Measurements from ENCODE around the gene ARHGAP8.

ARHGAP8 gene

DNA sequence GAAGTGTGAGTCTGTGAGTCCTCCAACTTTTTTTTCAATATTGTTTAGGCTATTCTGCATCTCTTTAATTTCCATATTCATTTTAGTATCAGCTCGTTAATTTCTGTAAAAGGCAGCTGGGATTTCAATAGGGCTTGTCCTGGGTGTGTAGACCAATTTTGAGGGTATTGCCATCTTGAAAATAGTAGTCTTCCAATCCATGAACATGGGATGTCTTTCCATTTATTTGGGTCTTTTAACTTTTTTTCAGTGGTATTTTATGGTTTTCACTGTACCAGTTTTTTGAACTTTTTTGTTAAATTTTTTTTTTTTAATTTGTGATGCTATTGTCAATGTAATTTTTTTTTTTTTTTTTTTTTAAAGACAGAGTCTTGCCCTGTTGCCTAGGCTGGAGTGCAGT lies 79.5 kb downstream of the ARHGAP8 start:
- H3K23ac ChIP-seq (ENCODE audit: low read depth, low read length, poor library complexity): no peak overlapping the region
- H3K14ac ChIP-seq (ENCODE audit: low read length): no peak overlapping the region
- no peak overlapping the region for H2BK15ac ChIP-seq (ENCODE audit: low read length)
- no peak overlapping the region for H2BK120ac ChIP-seq (ENCODE audit: low read depth, low read length)
- no peak for DNase-seq (ENCODE audit: low spot score)
- no peaks in the 10 kb centered on the region for H3K9me3 ChIP-seq (replicated peaks in 1 of 2; ENCODE audit: control insufficient read depth in 2 of 2, insufficient read depth in 1 of 2, low read depth in 1 of 2, low read length in 2 of 2)
- H3K4me3 ChIP-seq (ENCODE audit: low read length in 2 of 2): no peak overlapping the region
- H3K4me2 ChIP-seq (ENCODE audit: insufficient read depth, low read length, poor library complexity, severe bottlenecking): no peak overlapping the region
- no peaks in the 10 kb centered on the region for H3K27me3 ChIP-seq (ENCODE audit: control insufficient read depth in 3 of 3, insufficient read depth in 3 of 3, low read depth in 1 of 3, low read length in 3 of 3)
- H3K9ac ChIP-seq (ENCODE audit: low read depth, low read length, poor library complexity): no peak overlapping the region
- H2BK12ac ChIP-seq (ENCODE audit: low read length): no peak overlapping the region
- no peak overlapping the region for H3K4ac ChIP-seq (ENCODE audit: low read length)
- H4K91ac ChIP-seq (ENCODE audit: low read depth, low read length, poor library complexity): no peak overlapping the region
- H3K36me3 ChIP-seq (replicated peaks in 1 of 2; ENCODE audit: control insufficient read depth in 2 of 2, insufficient read depth in 2 of 2, low read length in 2 of 2): no peaks in the 10 kb centered on the region
- no peak overlapping the region for H3K18ac ChIP-seq (ENCODE audit: low read length)
- WGBS, 2 donors (ENCODE audit: extremely low coverage in 2 of 2, insufficient read length in 2 of 2, insufficient replicate concordance in 1 of 2): no CpG with 5 or more reads among the region's 1 CpG
- no peak overlapping the region for H2AFZ ChIP-seq (ENCODE audit: low read length)
- no peaks in the 10 kb centered on the region for H3K4me1 ChIP-seq (ENCODE audit: control insufficient read depth in 2 of 2, insufficient read depth in 1 of 2, low read depth in 1 of 2, low read length in 2 of 2)
- H3K79me1 ChIP-seq (ENCODE audit: low read depth, low read length): no peaks in the 10 kb centered on the region
- no peak overlapping the region for H2BK5ac ChIP-seq (ENCODE audit: low read length)
- no peak overlapping the region for H2AK5ac ChIP-seq (ENCODE audit: low read depth, low read length)
- H4K8ac ChIP-seq (ENCODE audit: low read depth, low read length): no peak overlapping the region
- H3K27ac ChIP-seq (replicated peaks; ENCODE audit: low read length): no peak overlapping the region

DNA sequence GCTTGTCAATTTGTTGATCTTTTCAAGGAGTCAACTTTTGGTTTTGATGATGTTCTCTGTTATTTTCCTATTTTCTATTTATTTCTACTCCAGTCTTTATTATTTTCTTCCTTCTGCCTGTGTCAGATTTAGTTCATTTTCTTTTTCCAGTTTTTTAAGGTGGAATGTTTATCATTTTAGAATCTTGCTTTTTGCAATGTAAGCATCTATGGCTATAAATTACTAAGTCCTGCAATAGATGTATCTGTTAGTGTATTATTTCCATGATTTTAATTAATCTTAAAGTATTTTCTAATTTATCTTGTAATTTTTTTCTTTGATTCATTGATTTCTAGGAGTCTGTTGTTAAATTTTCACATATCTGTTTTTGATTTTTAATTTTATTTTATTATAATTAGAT lies 81.7 kb downstream of the ARHGAP8 start:
- no peak overlapping the region for H4K91ac ChIP-seq (ENCODE audit: low read depth, low read length, poor library complexity)
- H3K4me3 ChIP-seq (ENCODE audit: low read length in 2 of 2): no peak overlapping the region
- H3K23ac ChIP-seq (ENCODE audit: low read depth, low read length, poor library complexity): no peak overlapping the region
- no peak overlapping the region for H3K4me2 ChIP-seq (ENCODE audit: insufficient read depth, low read length, poor library complexity, severe bottlenecking)
- H3K14ac ChIP-seq (ENCODE audit: low read length): no peak overlapping the region
- H3K36me3 ChIP-seq (replicated peaks in 1 of 2; ENCODE audit: control insufficient read depth in 2 of 2, insufficient read depth in 2 of 2, low read length in 2 of 2): no peaks in the 10 kb centered on the region
- no peak for DNase-seq (ENCODE audit: low spot score)
- H2AK5ac ChIP-seq (ENCODE audit: low read depth, low read length): no peak overlapping the region
- H3K4ac ChIP-seq (ENCODE audit: low read length): no peak overlapping the region
- H2BK12ac ChIP-seq (ENCODE audit: low read length): no peak overlapping the region
- H3K79me1 ChIP-seq (ENCODE audit: low read depth, low read length): no peaks in the 10 kb centered on the region
- no peak overlapping the region for H3K27ac ChIP-seq (replicated peaks; ENCODE audit: low read length)
- H3K9ac ChIP-seq (ENCODE audit: low read depth, low read length, poor library complexity): no peak overlapping the region
- H2BK120ac ChIP-seq (ENCODE audit: low read depth, low read length): no peak overlapping the region
- no peak overlapping the region for H2AFZ ChIP-seq (ENCODE audit: low read length)
- no peak overlapping the region for H4K8ac ChIP-seq (ENCODE audit: low read depth, low read length)
- H3K18ac ChIP-seq (ENCODE audit: low read length): no peak overlapping the region
- no peaks in the 10 kb centered on the region for H3K9me3 ChIP-seq (replicated peaks in 1 of 2; ENCODE audit: control insufficient read depth in 2 of 2, insufficient read depth in 1 of 2, low read depth in 1 of 2, low read length in 2 of 2)
- H3K4me1 ChIP-seq (ENCODE audit: control insufficient read depth in 2 of 2, insufficient read depth in 1 of 2, low read depth in 1 of 2, low read length in 2 of 2): peaks cover 0 to 3% of the 10 kb centered on the region in 2 donors
- H3K27me3 ChIP-seq (ENCODE audit: control insufficient read depth in 3 of 3, insufficient read depth in 3 of 3, low read depth in 1 of 3, low read length in 3 of 3): peaks cover 0 to 7% (median 0%) of the 10 kb centered on the region in 3 experiments
- no peak overlapping the region for H2BK5ac ChIP-seq (ENCODE audit: low read length)
- H2BK15ac ChIP-seq (ENCODE audit: low read length): no peak overlapping the region

DNA sequence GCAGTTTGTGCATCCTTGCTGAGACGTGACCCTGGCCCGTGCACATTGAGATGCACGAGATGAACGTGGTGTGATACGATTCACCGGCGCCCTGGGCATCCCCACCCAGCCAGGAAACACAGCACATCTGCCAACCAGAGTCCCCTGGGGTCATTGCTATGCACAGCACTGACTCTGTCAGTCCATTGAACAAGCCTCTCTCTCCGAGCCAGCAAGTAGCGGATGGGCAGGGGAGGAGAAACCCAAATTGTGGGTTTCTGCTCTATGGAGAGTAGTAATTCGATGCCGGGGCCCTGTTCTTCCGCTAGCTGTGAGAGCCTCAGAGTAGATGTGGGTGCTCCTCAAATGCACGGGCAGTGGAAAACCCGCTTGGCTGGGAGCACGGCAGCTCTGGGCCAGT lies 85.1 kb downstream of the ARHGAP8 start:
- no peak overlapping the region for H3K4me3 ChIP-seq (ENCODE audit: low read length in 2 of 2)
- no peak overlapping the region for H2BK120ac ChIP-seq (ENCODE audit: low read depth, low read length)
- WGBS, 2 donors (ENCODE audit: extremely low coverage in 2 of 2, insufficient read length in 2 of 2, insufficient replicate concordance in 1 of 2): no CpG with 5 or more reads among the region's 15 CpGs
- H4K91ac ChIP-seq (ENCODE audit: low read depth, low read length, poor library complexity): no peak overlapping the region
- no peak overlapping the region for H2BK12ac ChIP-seq (ENCODE audit: low read length)
- no peak overlapping the region for H3K4me2 ChIP-seq (ENCODE audit: insufficient read depth, low read length, poor library complexity, severe bottlenecking)
- H3K23ac ChIP-seq (ENCODE audit: low read depth, low read length, poor library complexity): no peak overlapping the region
- H4K8ac ChIP-seq (ENCODE audit: low read depth, low read length): no peak overlapping the region
- H3K9me3 ChIP-seq (replicated peaks in 1 of 2; ENCODE audit: control insufficient read depth in 2 of 2, insufficient read depth in 1 of 2, low read depth in 1 of 2, low read length in 2 of 2): no peaks in the 10 kb centered on the region
- no peak overlapping the region for H2AK5ac ChIP-seq (ENCODE audit: low read depth, low read length)
- no peak overlapping the region for H3K14ac ChIP-seq (ENCODE audit: low read length)
- DNase-seq (ENCODE audit: low spot score): no peak
- H3K27me3 ChIP-seq (ENCODE audit: control insufficient read depth in 3 of 3, insufficient read depth in 3 of 3, low read depth in 1 of 3, low read length in 3 of 3): peaks cover 0 to 25% (median 0%) of the 10 kb centered on the region in 3 experiments
- no peak overlapping the region for H3K9ac ChIP-seq (ENCODE audit: low read depth, low read length, poor library complexity)
- H2BK5ac ChIP-seq (ENCODE audit: low read length): no peak overlapping the region
- peaks cover 0 to 4% of the 10 kb centered on the region in 2 donors for H3K4me1 ChIP-seq (ENCODE audit: control insufficient read depth in 2 of 2, insufficient read depth in 1 of 2, low read depth in 1 of 2, low read length in 2 of 2)
- no peak overlapping the region for H3K4ac ChIP-seq (ENCODE audit: low read length)
- H2BK15ac ChIP-seq (ENCODE audit: low read length): no peak overlapping the region
- H3K27ac ChIP-seq (replicated peaks; ENCODE audit: low read length): no peak overlapping the region
- no peaks in the 10 kb centered on the region for H3K36me3 ChIP-seq (replicated peaks in 1 of 2; ENCODE audit: control insufficient read depth in 2 of 2, insufficient read depth in 2 of 2, low read length in 2 of 2)
- H3K18ac ChIP-seq (ENCODE audit: low read length): no peak overlapping the region
- no peaks in the 10 kb centered on the region for H3K79me1 ChIP-seq (ENCODE audit: low read depth, low read length)
- H2AFZ ChIP-seq (ENCODE audit: low read length): no peak overlapping the region

DNA sequence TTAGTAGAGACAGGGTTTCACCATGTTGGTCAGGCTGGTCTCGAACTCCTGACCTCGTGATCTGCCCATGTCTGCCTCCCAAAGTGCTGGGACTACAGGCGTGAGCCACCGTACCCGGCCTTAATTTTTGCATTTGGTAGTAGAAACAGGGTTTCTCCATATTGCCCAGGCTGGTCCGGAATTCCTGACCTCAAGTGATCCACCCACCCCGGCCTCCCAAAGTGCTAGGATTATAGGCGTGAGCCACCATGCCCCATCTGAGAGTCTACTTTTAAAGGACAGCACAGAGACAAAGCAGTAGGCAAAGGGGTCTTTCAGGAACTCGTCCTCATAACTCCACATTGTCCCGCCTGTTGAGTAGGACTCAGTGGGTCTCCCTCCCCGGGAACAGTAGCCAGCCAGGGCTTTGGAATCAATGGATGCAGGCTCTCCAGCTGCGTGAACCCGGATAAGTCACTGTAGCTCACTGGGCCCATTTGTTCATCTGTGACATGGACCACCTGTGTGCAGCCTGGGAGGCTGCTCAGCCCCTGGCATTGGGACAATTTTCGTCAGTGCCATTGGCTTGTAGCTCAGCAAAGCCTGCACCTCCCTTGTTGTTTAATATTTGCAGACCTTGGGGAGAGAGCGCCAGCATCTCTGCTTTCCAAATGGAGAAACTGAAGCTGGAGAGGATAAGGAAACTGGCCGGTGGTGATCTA lies 86.1 kb downstream of the ARHGAP8 start:
- Histone ChIP-seq H3K4ac (ENCODE audit: low read length) (no peak overlapping the region), H3K14ac (ENCODE audit: low read length) (no peak overlapping the region), H3K4me3 (ENCODE audit: low read length in 2 of 2) (no peak overlapping the region), H3K9ac (ENCODE audit: low read depth, low read length, poor library complexity) (no peak overlapping the region), H3K18ac (ENCODE audit: low read length) (no peak overlapping the region), H3K27ac (replicated peaks; ENCODE audit: low read length) (no peak overlapping the region), H3K79me1 (ENCODE audit: low read depth, low read length) (no peaks in the 10 kb centered on the region), H2BK5ac (ENCODE audit: low read length) (no peak overlapping the region), H4K91ac (ENCODE audit: low read depth, low read length, poor library complexity) (no peak overlapping the region), H3K27me3 (ENCODE audit: control insufficient read depth in 3 of 3, insufficient read depth in 3 of 3, low read depth in 1 of 3, low read length in 3 of 3) (peaks cover 0 to 25% (median 0%) of the 10 kb centered on the region in 3 experiments), H2AFZ (ENCODE audit: low read length) (no peak overlapping the region), H4K8ac (ENCODE audit: low read depth, low read length) (no peak overlapping the region), H2BK120ac (ENCODE audit: low read depth, low read length) (no peak overlapping the region), H3K9me3 (replicated peaks in 1 of 2; ENCODE audit: control insufficient read depth in 2 of 2, insufficient read depth in 1 of 2, low read depth in 1 of 2, low read length in 2 of 2) (no peaks in the 10 kb centered on the region), H2BK12ac (ENCODE audit: low read length) (no peak overlapping the region), H3K4me1 (ENCODE audit: control insufficient read depth in 2 of 2, insufficient read depth in 1 of 2, low read depth in 1 of 2, low read length in 2 of 2) (peaks cover 0 to 5% of the 10 kb centered on the region in 2 donors), H2BK15ac (ENCODE audit: low read length) (no peak overlapping the region), H3K36me3 (replicated peaks in 1 of 2; ENCODE audit: control insufficient read depth in 2 of 2, insufficient read depth in 2 of 2, low read length in 2 of 2) (no peaks in the 10 kb centered on the region), H3K4me2 (ENCODE audit: insufficient read depth, low read length, poor library complexity, severe bottlenecking) (no peak overlapping the region), H2AK5ac (ENCODE audit: low read depth, low read length) (no peak overlapping the region), H3K23ac (ENCODE audit: low read depth, low read length, poor library complexity) (no peak overlapping the region)
- DNase-seq (ENCODE audit: low spot score): no peak
- WGBS, 2 donors (ENCODE audit: extremely low coverage in 2 of 2, insufficient read length in 2 of 2, insufficient replicate concordance in 1 of 2): no CpG with 5 or more reads among the region's 16 CpGs

Measured in neuronal stem cell (in vitro differentiated cells).